Right lobe of liver (tissue), 4 donors: ENCODE measurements around the gene PYGB.

Experiments used
- POLR2A ChIP-seq: fragments of 450-650 bp; IDR thresholded peaks from one replicate; pipeline ENCODE4 v1.6.1; 2017; ENCODE audit warnings: antibody characterized with exemption, mild to moderate bottlenecking
- TF ChIP-seq, protein P1 (sequence below), 4 donors: fragments of 200-600 bp in 3 of 4; fragments of 450-650 bp in 1 of 4; IDR thresholded peaks; one replicate each; pipeline versions ENCODE4 v1.5.1 to v1.8.0; 2016 to 2022; ENCODE audit warnings: antibody characterized with exemption in 4 of 4, mild to moderate bottlenecking in 2 of 4
- donor health status: DM: no; HTN: no; CAD: no.
- donor health status: DM: no; HTN: no; CAD: no.
- donor health status: DM: no; HTN: yes; CAD: no.

DNA sequence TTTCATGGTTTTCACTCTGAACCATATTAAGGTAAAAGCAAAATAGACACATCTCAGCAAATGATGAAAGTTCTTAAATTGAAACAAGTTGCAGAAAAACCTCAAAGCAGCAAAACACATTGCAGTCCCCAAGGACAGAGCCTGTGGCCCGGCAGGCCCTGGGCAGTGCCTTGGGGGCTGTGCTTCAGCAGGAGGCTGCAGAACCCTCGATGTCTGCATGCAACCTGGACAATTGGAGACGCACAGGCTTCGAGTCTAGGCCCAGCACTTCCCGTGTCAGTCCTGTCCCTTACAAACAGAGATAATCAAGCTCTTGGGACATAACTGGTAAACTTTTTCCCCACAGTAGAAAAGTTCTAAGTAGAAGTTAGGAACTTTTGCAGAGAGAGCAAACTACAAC lies 9.2 kb downstream of the PYGB start:
- TF ChIP-seq, protein P1, sequence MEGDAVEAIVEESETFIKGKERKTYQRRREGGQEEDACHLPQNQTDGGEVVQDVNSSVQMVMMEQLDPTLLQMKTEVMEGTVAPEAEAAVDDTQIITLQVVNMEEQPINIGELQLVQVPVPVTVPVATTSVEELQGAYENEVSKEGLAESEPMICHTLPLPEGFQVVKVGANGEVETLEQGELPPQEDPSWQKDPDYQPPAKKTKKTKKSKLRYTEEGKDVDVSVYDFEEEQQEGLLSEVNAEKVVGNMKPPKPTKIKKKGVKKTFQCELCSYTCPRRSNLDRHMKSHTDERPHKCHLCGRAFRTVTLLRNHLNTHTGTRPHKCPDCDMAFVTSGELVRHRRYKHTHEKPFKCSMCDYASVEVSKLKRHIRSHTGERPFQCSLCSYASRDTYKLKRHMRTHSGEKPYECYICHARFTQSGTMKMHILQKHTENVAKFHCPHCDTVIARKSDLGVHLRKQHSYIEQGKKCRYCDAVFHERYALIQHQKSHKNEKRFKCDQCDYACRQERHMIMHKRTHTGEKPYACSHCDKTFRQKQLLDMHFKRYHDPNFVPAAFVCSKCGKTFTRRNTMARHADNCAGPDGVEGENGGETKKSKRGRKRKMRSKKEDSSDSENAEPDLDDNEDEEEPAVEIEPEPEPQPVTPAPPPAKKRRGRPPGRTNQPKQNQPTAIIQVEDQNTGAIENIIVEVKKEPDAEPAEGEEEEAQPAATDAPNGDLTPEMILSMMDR (IDR thresholded peaks at IDR 0.05): no peak
- no peak for TF ChIP-seq POLR2A
